Measurements from ENCODE around the gene PPP1R16B.
"Not testable (repeated sequence)": the region's sequence is repeated elsewhere in the genome, so short reads cannot be mapped to it uniquely, and the experiment has no call there.

Gene PPP1R16B

GRCh38 chr20:38957235-38957876 is 151.9 kb downstream of the PPP1R16B start:
- H3K36me3 ChIP-seq (ENCODE audit: insufficient read depth, low read length) = peaks cover 26% of the 10 kb centered on the region
- H3K4me1 ChIP-seq (ENCODE audit: insufficient read depth, low read length, severe bottlenecking) = peaks cover 11% of the 10 kb centered on the region
- H3K4me3 ChIP-seq (ENCODE audit: low read depth, low read length, poor library complexity, severe bottlenecking) = no peak overlapping the region
- no peak for TF ChIP-seq CTCF (IDR thresholded peaks at IDR 0.05; ENCODE audit: low read length)
- no peak for TF ChIP-seq EZH2 (IDR thresholded peaks at IDR 0.05; ENCODE audit: borderline replicate concordance, low read length)
- H3K9me3 ChIP-seq (ENCODE audit: low read length) = no peaks in the 10 kb centered on the region
- H2AFZ ChIP-seq (ENCODE audit: low read length) = no peak overlapping the region
- H4K20me1 ChIP-seq (ENCODE audit: insufficient read depth, low read length) = no peaks in the 10 kb centered on the region
- no peaks in the 10 kb centered on the region for H3K9me2 ChIP-seq (ENCODE audit: low read depth, low read length)
- no peak overlapping the region for H3K9ac ChIP-seq (ENCODE audit: low read length)
- no peak overlapping the region for H3K4me2 ChIP-seq (ENCODE audit: low read length)
- no peaks in the 10 kb centered on the region for H3K27me3 ChIP-seq (ENCODE audit: insufficient read depth, low read length)
- H3K27ac ChIP-seq (ENCODE audit: low read depth, low read length, poor library complexity, severe bottlenecking) = no peak overlapping the region
- no peaks in the 10 kb centered on the region for H3K79me2 ChIP-seq (ENCODE audit: insufficient read depth, low read length)
- peaks cover 3% of the 10 kb centered on the region; the same call in 1 of the 2 replicates for H3F3A ChIP-seq (ENCODE audit: insufficient read depth, low read length)

GRCh38 chr20:38957915-38958485 is 152.5 kb downstream of the PPP1R16B start:
- Histone ChIP-seq H3K27me3 (ENCODE audit: insufficient read depth, low read length) (no peaks in the 10 kb centered on the region), H4K20me1 (ENCODE audit: insufficient read depth, low read length) (no peaks in the 10 kb centered on the region), H3K9me3 (ENCODE audit: low read length) (no peaks in the 10 kb centered on the region), H3K4me1 (ENCODE audit: insufficient read depth, low read length, severe bottlenecking) (peaks cover 16% of the 10 kb centered on the region), H3K9me2 (ENCODE audit: low read depth, low read length) (no peaks in the 10 kb centered on the region), H3K9ac (ENCODE audit: low read length) (no peak overlapping the region), H2AFZ (ENCODE audit: low read length) (no peak overlapping the region), H3K27ac (ENCODE audit: low read depth, low read length, poor library complexity, severe bottlenecking) (no peak overlapping the region), H3K4me2 (ENCODE audit: low read length) (no peak overlapping the region), H3K79me2 (ENCODE audit: insufficient read depth, low read length) (peaks cover 5% of the 10 kb centered on the region), H3K36me3 (ENCODE audit: insufficient read depth, low read length) (peaks cover 20% of the 10 kb centered on the region), H3K4me3 (ENCODE audit: low read depth, low read length, poor library complexity, severe bottlenecking) (no peak overlapping the region), H3F3A (ENCODE audit: insufficient read depth, low read length) (peaks cover 3% of the 10 kb centered on the region; the same call in 1 of the 2 replicates)
- no peak for TF ChIP-seq CTCF (IDR thresholded peaks at IDR 0.05; ENCODE audit: low read length)
- no peak for TF ChIP-seq EZH2 (IDR thresholded peaks at IDR 0.05; ENCODE audit: borderline replicate concordance, low read length)

GRCh38 chr20:38960187-38960687 is 154.7 kb downstream of the PPP1R16B start:
- not testable (repeated sequence) for H3K4me3 ChIP-seq (ENCODE audit: low read depth, low read length, poor library complexity, severe bottlenecking); H3K79me2 ChIP-seq (ENCODE audit: insufficient read depth, low read length); H3K9me2 ChIP-seq (ENCODE audit: low read depth, low read length); H4K20me1 ChIP-seq (ENCODE audit: insufficient read depth, low read length); H3K4me2 ChIP-seq (ENCODE audit: low read length); H3F3A ChIP-seq (ENCODE audit: insufficient read depth, low read length); H3K9me3 ChIP-seq (ENCODE audit: low read length); H3K9ac ChIP-seq (ENCODE audit: low read length); H3K27ac ChIP-seq (ENCODE audit: low read depth, low read length, poor library complexity, severe bottlenecking); H2AFZ ChIP-seq (ENCODE audit: low read length); H3K27me3 ChIP-seq (ENCODE audit: insufficient read depth, low read length); H3K36me3 ChIP-seq (ENCODE audit: insufficient read depth, low read length)
- H3K4me1 ChIP-seq (ENCODE audit: insufficient read depth, low read length, severe bottlenecking) = peaks cover 24% of the 10 kb centered on the region

Measured in OCI-LY1 (cell line).